ENCODE data around the gene ELP2.
"Not testable (repeated sequence)": the region's sequence is repeated elsewhere in the genome, so short reads cannot be mapped to it uniquely, and the experiment has no call there.

The ELP2 gene

GRCh38 chr18:36116771-36117170 is 12.9 kb upstream of the ELP2 start:
- not testable (repeated sequence) for H3K4me3 ChIP-seq (ENCODE audit: low read depth in 1 of 2, low read length in 2 of 2); H3K9me3 ChIP-seq (ENCODE audit: control insufficient read depth in 1 of 2, low read length in 2 of 2); H3K27me3 ChIP-seq (ENCODE audit: control insufficient read depth in 1 of 2, insufficient read depth in 2 of 2, low read length in 2 of 2); H3K27ac ChIP-seq (ENCODE audit: low read depth, low read length); H3K4me1 ChIP-seq (ENCODE audit: control insufficient read depth in 1 of 2, insufficient read depth in 2 of 2, low read length in 2 of 2); H3K9ac ChIP-seq (ENCODE audit: low read depth in 1 of 2, low read length in 2 of 2)
- peaks cover 18 to 38% of the 10 kb centered on the region in 2 donors for H3K36me3 ChIP-seq (ENCODE audit: control insufficient read depth in 1 of 2, insufficient read depth in 2 of 2, low read length in 2 of 2)

- Histone ChIP-seq H3K4me1 (ENCODE audit: control insufficient read depth in 1 of 2, insufficient read depth in 2 of 2, low read length in 2 of 2) (no peaks in the 10 kb centered on the region), H3K9me3 (ENCODE audit: control insufficient read depth in 1 of 2, low read length in 2 of 2) (no peaks in the 10 kb centered on the region), H3K9ac (ENCODE audit: low read depth in 1 of 2, low read length in 2 of 2) (no peak overlapping the region), H3K4me3 (ENCODE audit: low read depth in 1 of 2, low read length in 2 of 2) (no peak overlapping the region), H3K36me3 (ENCODE audit: control insufficient read depth in 1 of 2, insufficient read depth in 2 of 2, low read length in 2 of 2) (peaks cover 13 to 28% of the 10 kb centered on the region in 2 donors), H3K27me3 (ENCODE audit: control insufficient read depth in 1 of 2, insufficient read depth in 2 of 2, low read length in 2 of 2) (no peaks in the 10 kb centered on the region), H3K27ac (ENCODE audit: low read depth, low read length) (no peak overlapping the region)
Measured at GRCh38 chr18:36120297-36120696, 9.4 kb upstream of the ELP2 start.

GRCh38 chr18:36124841-36125240 is 4.9 kb upstream of the ELP2 start:
- Histone ChIP-seq H3K36me3 (ENCODE audit: control insufficient read depth in 1 of 2, insufficient read depth in 2 of 2, low read length in 2 of 2) (peaks cover 9 to 19% of the 10 kb centered on the region in 2 donors), H3K27ac (ENCODE audit: low read depth, low read length) (no peak overlapping the region), H3K9ac (ENCODE audit: low read depth in 1 of 2, low read length in 2 of 2) (no peak overlapping the region), H3K9me3 (ENCODE audit: control insufficient read depth in 1 of 2, low read length in 2 of 2) (no peaks in the 10 kb centered on the region), H3K4me1 (ENCODE audit: control insufficient read depth in 1 of 2, insufficient read depth in 2 of 2, low read length in 2 of 2) (peaks cover 4 to 7% of the 10 kb centered on the region in 2 donors), H3K4me3 (ENCODE audit: low read depth in 1 of 2, low read length in 2 of 2) (no peak overlapping the region), H3K27me3 (ENCODE audit: control insufficient read depth in 1 of 2, insufficient read depth in 2 of 2, low read length in 2 of 2) (no peaks in the 10 kb centered on the region)

- H3K9ac ChIP-seq (ENCODE audit: low read depth in 1 of 2, low read length in 2 of 2), result no peak overlapping the region
- H3K27me3 ChIP-seq (ENCODE audit: control insufficient read depth in 1 of 2, insufficient read depth in 2 of 2, low read length in 2 of 2), result no peaks in the 10 kb centered on the region
- no peak overlapping the region for H3K27ac ChIP-seq (ENCODE audit: low read depth, low read length)
- no peak overlapping the region for H3K4me3 ChIP-seq (ENCODE audit: low read depth in 1 of 2, low read length in 2 of 2)
- H3K4me1 ChIP-seq (ENCODE audit: control insufficient read depth in 1 of 2, insufficient read depth in 2 of 2, low read length in 2 of 2), result peaks cover 14 to 19% of the 10 kb centered on the region in 2 donors
- H3K36me3 ChIP-seq (ENCODE audit: control insufficient read depth in 1 of 2, insufficient read depth in 2 of 2, low read length in 2 of 2), result peaks cover 3 to 13% of the 10 kb centered on the region in 2 donors
- H3K9me3 ChIP-seq (ENCODE audit: control insufficient read depth in 1 of 2, low read length in 2 of 2), result no peaks in the 10 kb centered on the region
Measured at GRCh38 chr18:36126668-36127067, 3.0 kb upstream of the ELP2 start.

GRCh38 chr18:36127836-36128529 is 1.7 kb upstream of the ELP2 start:
- Histone ChIP-seq H3K4me3 (ENCODE audit: low read depth in 1 of 2, low read length in 2 of 2) (peak overlapping the region; percentile 91 to 99), H3K27me3 (ENCODE audit: control insufficient read depth in 1 of 2, insufficient read depth in 2 of 2, low read length in 2 of 2) (no peaks in the 10 kb centered on the region), H3K4me1 (ENCODE audit: control insufficient read depth in 1 of 2, insufficient read depth in 2 of 2, low read length in 2 of 2) (peaks cover 14 to 27% of the 10 kb centered on the region in 2 donors), H3K9ac (ENCODE audit: low read depth in 1 of 2, low read length in 2 of 2) (peak overlapping the region in 1 of 2 donors; percentile 95), H3K9me3 (ENCODE audit: control insufficient read depth in 1 of 2, low read length in 2 of 2) (no peaks in the 10 kb centered on the region), H3K36me3 (ENCODE audit: control insufficient read depth in 1 of 2, insufficient read depth in 2 of 2, low read length in 2 of 2) (peaks cover 3 to 6% of the 10 kb centered on the region in 2 donors), H3K27ac (ENCODE audit: low read depth, low read length) (no peak overlapping the region)

- peaks cover 3 to 6% of the 10 kb centered on the region in 2 donors for H3K36me3 ChIP-seq (ENCODE audit: control insufficient read depth in 1 of 2, insufficient read depth in 2 of 2, low read length in 2 of 2)
- peak overlapping the region; percentile 91 to 99 for H3K4me3 ChIP-seq (ENCODE audit: low read depth in 1 of 2, low read length in 2 of 2)
- no peaks in the 10 kb centered on the region for H3K27me3 ChIP-seq (ENCODE audit: control insufficient read depth in 1 of 2, insufficient read depth in 2 of 2, low read length in 2 of 2)
- H3K9me3 ChIP-seq (ENCODE audit: control insufficient read depth in 1 of 2, low read length in 2 of 2), result no peaks in the 10 kb centered on the region
- peak overlapping the region; percentile 80 to 95 for H3K9ac ChIP-seq (ENCODE audit: low read depth in 1 of 2, low read length in 2 of 2)
- peaks cover 14 to 27% of the 10 kb centered on the region in 2 donors for H3K4me1 ChIP-seq (ENCODE audit: control insufficient read depth in 1 of 2, insufficient read depth in 2 of 2, low read length in 2 of 2)
- H3K27ac ChIP-seq (ENCODE audit: low read depth, low read length), result no peak overlapping the region
Measured at GRCh38 chr18:36128530-36128870, 1.2 kb upstream of the ELP2 start.

- no peaks in the 10 kb centered on the region for H3K9me3 ChIP-seq (ENCODE audit: control insufficient read depth in 1 of 2, low read length in 2 of 2)
- peak overlapping the region; percentile 100 for H3K27ac ChIP-seq (ENCODE audit: low read depth, low read length)
- H3K36me3 ChIP-seq (ENCODE audit: control insufficient read depth in 1 of 2, insufficient read depth in 2 of 2, low read length in 2 of 2), result peaks cover 3 to 7% of the 10 kb centered on the region in 2 donors
- H3K4me1 ChIP-seq (ENCODE audit: control insufficient read depth in 1 of 2, insufficient read depth in 2 of 2, low read length in 2 of 2), result peaks cover 14 to 27% of the 10 kb centered on the region in 2 donors
- H3K9ac ChIP-seq (ENCODE audit: low read depth in 1 of 2, low read length in 2 of 2), result peak overlapping the region; percentile 80 to 95
- H3K4me3 ChIP-seq (ENCODE audit: low read depth in 1 of 2, low read length in 2 of 2), result peak overlapping the region; percentile 91 to 99
- no peaks in the 10 kb centered on the region for H3K27me3 ChIP-seq (ENCODE audit: control insufficient read depth in 1 of 2, insufficient read depth in 2 of 2, low read length in 2 of 2)
Measured at GRCh38 chr18:36128907-36129299, 796 bp upstream of the ELP2 start.

- peaks cover 14 to 27% of the 10 kb centered on the region in 2 donors for H3K4me1 ChIP-seq (ENCODE audit: control insufficient read depth in 1 of 2, insufficient read depth in 2 of 2, low read length in 2 of 2)
Measured at GRCh38 chr18:36130039-36130831, 536 bp downstream of the ELP2 start.

GRCh38 chr18:36130883-36131653 is 1.4 kb downstream of the ELP2 start:
- Histone ChIP-seq H3K27me3 (ENCODE audit: control insufficient read depth in 1 of 2, insufficient read depth in 2 of 2, low read length in 2 of 2) (no peaks in the 10 kb centered on the region), H3K36me3 (ENCODE audit: control insufficient read depth in 1 of 2, insufficient read depth in 2 of 2, low read length in 2 of 2) (peaks cover 0 to 12% of the 10 kb centered on the region in 2 donors), H3K4me3 (ENCODE audit: low read depth in 1 of 2, low read length in 2 of 2) (peak overlapping the region; percentile 91 to 99), H3K9me3 (ENCODE audit: control insufficient read depth in 1 of 2, low read length in 2 of 2) (no peaks in the 10 kb centered on the region), H3K9ac (ENCODE audit: low read depth in 1 of 2, low read length in 2 of 2) (no peak overlapping the region), H3K4me1 (ENCODE audit: control insufficient read depth in 1 of 2, insufficient read depth in 2 of 2, low read length in 2 of 2) (peaks cover 14 to 27% of the 10 kb centered on the region in 2 donors), H3K27ac (ENCODE audit: low read depth, low read length) (no peak overlapping the region)

More at GRCh38 chr18:36130039-36130831, 536 bp downstream of the ELP2 start:
- H3K4me3 ChIP-seq (ENCODE audit: low read depth in 1 of 2, low read length in 2 of 2), result peak overlapping the region; percentile 91 to 99
- H3K27me3 ChIP-seq (ENCODE audit: control insufficient read depth in 1 of 2, insufficient read depth in 2 of 2, low read length in 2 of 2), result no peaks in the 10 kb centered on the region
- peak overlapping the region; percentile 100 for H3K27ac ChIP-seq (ENCODE audit: low read depth, low read length)
- peak overlapping the region; percentile 93 to 95 for H3K9ac ChIP-seq (ENCODE audit: low read depth in 1 of 2, low read length in 2 of 2)
- peaks cover 0 to 7% of the 10 kb centered on the region in 2 donors for H3K36me3 ChIP-seq (ENCODE audit: control insufficient read depth in 1 of 2, insufficient read depth in 2 of 2, low read length in 2 of 2)
- no peaks in the 10 kb centered on the region for H3K9me3 ChIP-seq (ENCODE audit: control insufficient read depth in 1 of 2, low read length in 2 of 2)
